GM23338 (cell line): ENCODE results near the gene TRIM44. TPM values are rescaled to one million over a fixed set of nuclear protein-coding genes. Genes with fewer than 3 reads are reported as not detected.

Experiments
- ATAC-seq: fragments of 200-7000 bp; cut with Tn5 transposase; 3 replicates; pipeline ENCODE4 v1.9.1; 2020
- DNase-seq: peaks from one replicate; pipeline ENCODE4 v3.0.0-alpha.2; 2015; ENCODE audit warnings: low spot score
- H2AFZ ChIP-seq: fragments of 200-600 bp; sonication (generic); 2 replicates; pipeline ENCODE4 v1.8.0; 2016; ENCODE audit warnings: antibody characterized with exemption, mild to moderate bottlenecking, moderate library complexity
- H3F3A ChIP-seq: fragments of 200-600 bp; sonication (generic); replicated peaks from 2 replicates; pipeline ENCODE4 v1.8.0; 2017; ENCODE audit warnings: antibody characterized with exemption, mixed run types, low read depth
- H3K27ac ChIP-seq: fragments of 200-600 bp; sonication (generic); 2 replicates; pipeline ENCODE4 v1.6.1; 2016; ENCODE audit warnings: low read depth
- H3K27me3 ChIP-seq: fragments of 200-600 bp; sonication (generic); 2 replicates; pipeline ENCODE4 v1.8.0; 2016; ENCODE audit warnings: mild to moderate bottlenecking, mixed run types, moderate library complexity; ENCODE audit not compliant: insufficient read depth
- H3K36me3 ChIP-seq: fragments of 200-600 bp; sonication (generic); 2 replicates; pipeline ENCODE4 v1.8.0; 2016; ENCODE audit warnings: mild to moderate bottlenecking; ENCODE audit not compliant: insufficient read depth
- H3K4me1 ChIP-seq: fragments of 200-600 bp; sonication (generic); 2 replicates; pipeline ENCODE4 v1.8.0; 2016; ENCODE audit warnings: mild to moderate bottlenecking, moderate library complexity; ENCODE audit not compliant: insufficient read depth
- H3K4me2 ChIP-seq: fragments of 200-600 bp; sonication (generic); 2 replicates; pipeline ENCODE4 v1.7.1; 2017; ENCODE audit warnings: mixed run types
- H3K4me3 ChIP-seq: fragments of 200-600 bp; sonication (generic); 2 replicates; pipeline ENCODE4 v1.6.1; 2016; ENCODE audit warnings: mixed run types
- H3K79me2 ChIP-seq: fragments of 200-600 bp; sonication (generic); replicated peaks from 2 replicates; pipeline ENCODE4 v1.8.0; 2017; ENCODE audit warnings: mild to moderate bottlenecking; ENCODE audit not compliant: insufficient read depth
- H3K9me2 ChIP-seq: fragments of 200-600 bp; sonication (generic); 2 replicates; pipeline ENCODE4 v1.8.0; 2017; ENCODE audit not compliant: insufficient read depth
- H4K20me1 ChIP-seq: fragments of 200-600 bp; sonication (generic); replicated peaks from 2 replicates; pipeline ENCODE4 v1.8.0; 2017; ENCODE audit warnings: mild to moderate bottlenecking; ENCODE audit not compliant: insufficient read depth
- H3K27ac Mint-ChIP-seq: 2 replicates; pipeline ENCODE4 v1.8.0; 2020; ENCODE audit warnings: inconsistent platforms, mild to moderate bottlenecking, moderate library complexity, mixed read lengths
- H3K27me3 Mint-ChIP-seq: 3 replicates; pipeline ENCODE4 v1.8.0; 2022; ENCODE audit warnings: low read depth, mild to moderate bottlenecking, moderate library complexity, mixed read lengths, inconsistent platforms; ENCODE audit not compliant: insufficient read depth, poor library complexity
- H3K36me3 Mint-ChIP-seq: 3 replicates; pipeline ENCODE4 v1.8.0; 2021; ENCODE audit warnings: low read depth, mild to moderate bottlenecking, inconsistent platforms, moderate library complexity, mixed read lengths
- H3K4me1 Mint-ChIP-seq: 3 replicates; pipeline ENCODE4 v1.8.0; 2020; ENCODE audit warnings: mild to moderate bottlenecking, inconsistent platforms, mixed read lengths
- H3K4me3 Mint-ChIP-seq: 3 replicates; pipeline ENCODE4 v1.8.0; 2021; ENCODE audit warnings: moderate library complexity, mild to moderate bottlenecking, inconsistent platforms, mixed read lengths
- H3K9me3 Mint-ChIP-seq: 3 replicates; pipeline ENCODE4 v1.8.0; 2020; ENCODE audit warnings: moderate library complexity, mild to moderate bottlenecking, inconsistent platforms, mixed read lengths
- CREB1 ChIP-seq: fragments of 250-450 bp; sonication (Bioruptor Pico); IDR thresholded peaks from 2 replicates; pipeline ENCODE4 v1.5.0; 2020; ENCODE audit warnings: low read depth, mild to moderate bottlenecking, moderate library complexity
- CTCF ChIP-seq, 2 experiments: fragments of 200-600 bp in 1 of 2; sonication (generic) in 1 of 2; conservative IDR thresholded peaks; 2 replicates each; pipeline versions ENCODE4 v1.5.1 to v1.6.1; 2016 to 2017; ENCODE audit warnings: antibody characterized with exemption in 2 of 2, low read depth in 2 of 2, mild to moderate bottlenecking in 2 of 2, moderate library complexity in 1 of 2
- ETS1 ChIP-seq: IDR thresholded peaks from 2 replicates; pipeline ENCODE4 v1.6.1; 2016; ENCODE audit warnings: antibody characterized with exemption
- EZH2 ChIP-seq: fragments of 200-600 bp; sonication (generic); IDR thresholded peaks from one replicate; pipeline ENCODE4 v1.8.0; 2017; ENCODE audit warnings: antibody characterized with exemption, mild to moderate bottlenecking, low read depth; ENCODE audit not compliant: unreplicated experiment
- EZH2phosphoT487 ChIP-seq: fragments of 200-600 bp; sonication (generic); IDR thresholded peaks from one replicate; pipeline ENCODE4 v1.8.1; 2018; ENCODE audit warnings: antibody characterized with exemption; ENCODE audit not compliant: unreplicated experiment
- JUNB ChIP-seq: IDR thresholded peaks from one replicate; pipeline ENCODE4 v1.6.1; 2016; ENCODE audit warnings: antibody characterized with exemption; ENCODE audit not compliant: unreplicated experiment
- NANOG ChIP-seq: IDR thresholded peaks from 2 replicates; pipeline ENCODE4 v1.6.1; 2016; ENCODE audit warnings: antibody characterized with exemption, borderline replicate concordance
- POLR2AphosphoS5 ChIP-seq: IDR thresholded peaks from 2 replicates; pipeline ENCODE4 v1.6.1; 2016; ENCODE audit warnings: antibody characterized with exemption, low read depth
- STAT1 ChIP-seq: IDR thresholded peaks from one replicate; pipeline ENCODE4 v1.6.1; 2016; ENCODE audit warnings: antibody characterized with exemption; ENCODE audit not compliant: unreplicated experiment
- ZNF114 ChIP-seq: fragments of 250-450 bp; sonication (Bioruptor Pico); IDR thresholded peaks from 2 replicates; pipeline ENCODE4 v1.5.0; 2020; ENCODE audit warnings: mild to moderate bottlenecking, moderate library complexity
- ZNF331 ChIP-seq: fragments of 250-450 bp; sonication (Bioruptor Pico); IDR thresholded peaks from 2 replicates; pipeline ENCODE4 v1.5.0; 2020; ENCODE audit warnings: low read depth, mild to moderate bottlenecking, moderate library complexity
- polyA plus RNA-seq: library from polyadenylated mRNA; unstranded; fragments of >200 nt; fragmentation: Nextera tagmentation; extraction: Ambion mirVana; gene quantifications from 2 replicates; pipeline ENCODE4 v1.2.1, GENCODE V29; 2016
- total RNA-seq: library from RNA; depleted of rRNA; stranded (reverse); fragments of >200 nt; shearing (Covaris generic); gene quantifications from 2 replicates; pipeline ENCODE4 v1.2.3, GENCODE V29; 2014
- TF ChIP-seq, protein P1 (sequence below): fragments of 250-450 bp; sonication (Bioruptor Pico); IDR thresholded peaks from 2 replicates; pipeline ENCODE4 v1.5.0; 2020; ENCODE audit warnings: mild to moderate bottlenecking, moderate library complexity
- TF ChIP-seq, protein P2 (sequence below): IDR thresholded peaks from one replicate; pipeline ENCODE4 v1.6.1; 2018; ENCODE audit warnings: antibody characterized with exemption; ENCODE audit not compliant: unreplicated experiment

Gene TRIM44
- total and polyA plus RNA-seq, 2 experiments from 2014 or later = 10.3 to 10.4 TPM

DNA sequence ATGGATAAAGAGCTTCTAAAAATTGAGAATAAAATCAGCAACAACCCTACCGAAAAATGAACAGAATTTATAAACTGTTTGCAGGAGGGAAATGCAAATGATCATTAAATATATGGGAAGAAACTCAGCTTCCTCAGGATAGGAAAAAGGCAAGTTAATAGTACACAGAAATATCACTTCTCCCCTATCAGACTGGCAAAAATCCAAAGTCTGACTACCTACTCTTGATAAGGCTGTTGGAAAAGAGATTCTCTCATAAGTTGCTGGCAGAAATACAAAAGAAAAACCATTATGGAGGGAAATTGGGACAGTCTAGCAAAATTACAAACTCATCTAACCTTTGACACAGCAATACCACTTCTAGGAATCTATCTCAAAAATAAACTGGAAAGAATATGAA lies 180.4 kb downstream of the TRIM44 start:
- no peak for ATAC-seq
- no peaks in the 10 kb centered on the region for H3K4me1 Mint-ChIP-seq
- no peaks in the 10 kb centered on the region for H3K79me2 ChIP-seq

More for the DNA sequence above, 180.4 kb downstream of the TRIM44 start:
- H3K4me1 ChIP-seq = no peaks in the 10 kb centered on the region
- no peak overlapping the region for H3K4me2 ChIP-seq
- no peak for DNase-seq
- H3K4me3 ChIP-seq = no peak overlapping the region
- H2AFZ ChIP-seq = no peak overlapping the region
- no peaks in the 10 kb centered on the region for H3F3A ChIP-seq
- H3K27ac ChIP-seq = no peak overlapping the region
- no peaks in the 10 kb centered on the region for H4K20me1 ChIP-seq
- H3K9me2 ChIP-seq = no peaks in the 10 kb centered on the region; the same call in 1 of the 2 replicates
- no peaks in the 10 kb centered on the region for H3K36me3 ChIP-seq
- peaks cover 3% of the 10 kb centered on the region; the same call in 2 of the 3 replicates for H3K36me3 Mint-ChIP-seq
- TF ChIP-seq EZH2phosphoT487 = no peak
- TF ChIP-seq POLR2AphosphoS5 = no peak
- TF ChIP-seq, protein P1, sequence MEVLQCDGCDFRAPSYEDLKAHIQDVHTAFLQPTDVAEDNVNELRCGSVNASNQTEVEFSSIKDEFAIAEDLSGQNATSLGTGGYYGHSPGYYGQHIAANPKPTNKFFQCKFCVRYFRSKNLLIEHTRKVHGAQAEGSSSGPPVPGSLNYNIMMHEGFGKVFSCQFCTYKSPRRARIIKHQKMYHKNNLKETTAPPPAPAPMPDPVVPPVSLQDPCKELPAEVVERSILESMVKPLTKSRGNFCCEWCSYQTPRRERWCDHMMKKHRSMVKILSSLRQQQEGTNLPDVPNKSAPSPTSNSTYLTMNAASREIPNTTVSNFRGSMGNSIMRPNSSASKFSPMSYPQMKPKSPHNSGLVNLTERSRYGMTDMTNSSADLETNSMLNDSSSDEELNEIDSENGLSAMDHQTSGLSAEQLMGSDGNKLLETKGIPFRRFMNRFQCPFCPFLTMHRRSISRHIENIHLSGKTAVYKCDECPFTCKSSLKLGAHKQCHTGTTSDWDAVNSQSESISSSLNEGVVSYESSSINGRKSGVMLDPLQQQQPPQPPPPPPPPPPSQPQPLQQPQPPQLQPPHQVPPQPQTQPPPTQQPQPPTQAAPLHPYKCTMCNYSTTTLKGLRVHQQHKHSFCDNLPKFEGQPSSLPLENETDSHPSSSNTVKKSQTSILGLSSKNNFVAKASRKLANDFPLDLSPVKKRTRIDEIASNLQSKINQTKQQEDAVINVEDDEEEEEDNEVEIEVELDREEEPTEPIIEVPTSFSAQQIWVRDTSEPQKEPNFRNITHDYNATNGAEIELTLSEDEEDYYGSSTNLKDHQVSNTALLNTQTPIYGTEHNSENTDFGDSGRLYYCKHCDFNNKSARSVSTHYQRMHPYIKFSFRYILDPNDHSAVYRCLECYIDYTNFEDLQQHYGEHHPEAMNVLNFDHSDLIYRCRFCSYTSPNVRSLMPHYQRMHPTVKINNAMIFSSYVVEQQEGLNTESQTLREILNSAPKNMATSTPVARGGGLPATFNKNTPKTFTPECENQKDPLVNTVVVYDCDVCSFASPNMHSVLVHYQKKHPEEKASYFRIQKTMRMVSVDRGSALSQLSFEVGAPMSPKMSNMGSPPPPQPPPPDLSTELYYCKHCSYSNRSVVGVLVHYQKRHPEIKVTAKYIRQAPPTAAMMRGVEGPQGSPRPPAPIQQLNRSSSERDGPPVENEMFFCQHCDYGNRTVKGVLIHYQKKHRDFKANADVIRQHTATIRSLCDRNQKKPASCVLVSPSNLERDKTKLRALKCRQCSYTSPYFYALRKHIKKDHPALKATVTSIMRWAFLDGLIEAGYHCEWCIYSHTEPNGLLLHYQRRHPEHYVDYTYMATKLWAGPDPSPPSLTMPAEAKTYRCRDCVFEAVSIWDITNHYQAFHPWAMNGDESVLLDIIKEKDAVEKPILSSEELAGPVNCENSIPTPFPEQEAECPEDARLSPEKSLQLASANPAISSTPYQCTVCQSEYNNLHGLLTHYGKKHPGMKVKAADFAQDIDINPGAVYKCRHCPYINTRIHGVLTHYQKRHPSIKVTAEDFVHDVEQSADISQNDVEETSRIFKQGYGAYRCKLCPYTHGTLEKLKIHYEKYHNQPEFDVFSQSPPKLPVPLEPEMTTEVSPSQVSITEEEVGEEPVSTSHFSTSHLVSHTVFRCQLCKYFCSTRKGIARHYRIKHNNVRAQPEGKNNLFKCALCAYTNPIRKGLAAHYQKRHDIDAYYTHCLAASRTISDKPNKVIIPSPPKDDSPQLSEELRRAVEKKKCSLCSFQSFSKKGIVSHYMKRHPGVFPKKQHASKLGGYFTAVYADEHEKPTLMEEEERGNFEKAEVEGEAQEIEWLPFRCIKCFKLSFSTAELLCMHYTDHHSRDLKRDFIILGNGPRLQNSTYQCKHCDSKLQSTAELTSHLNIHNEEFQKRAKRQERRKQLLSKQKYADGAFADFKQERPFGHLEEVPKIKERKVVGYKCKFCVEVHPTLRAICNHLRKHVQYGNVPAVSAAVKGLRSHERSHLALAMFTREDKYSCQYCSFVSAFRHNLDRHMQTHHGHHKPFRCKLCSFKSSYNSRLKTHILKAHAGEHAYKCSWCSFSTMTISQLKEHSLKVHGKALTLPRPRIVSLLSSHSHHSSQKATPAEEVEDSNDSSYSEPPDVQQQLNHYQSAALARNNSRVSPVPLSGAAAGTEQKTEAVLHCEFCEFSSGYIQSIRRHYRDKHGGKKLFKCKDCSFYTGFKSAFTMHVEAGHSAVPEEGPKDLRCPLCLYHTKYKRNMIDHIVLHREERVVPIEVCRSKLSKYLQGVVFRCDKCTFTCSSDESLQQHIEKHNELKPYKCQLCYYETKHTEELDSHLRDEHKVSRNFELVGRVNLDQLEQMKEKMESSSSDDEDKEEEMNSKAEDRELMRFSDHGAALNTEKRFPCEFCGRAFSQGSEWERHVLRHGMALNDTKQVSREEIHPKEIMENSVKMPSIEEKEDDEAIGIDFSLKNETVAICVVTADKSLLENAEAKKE = no peak
- no peak for TF ChIP-seq CTCF (conservative IDR thresholded peaks at IDR 0.05; ENCODE audit: low read depth in 2 of 2)
- TF ChIP-seq ZNF114 (CRISPR knock-in tag) = no peak
- TF ChIP-seq CREB1 (CRISPR knock-in tag) = no peak
- TF ChIP-seq ZNF331 (CRISPR knock-in tag) = no peak
- no peak for TF ChIP-seq JUNB
- no peak for TF ChIP-seq ETS1
- TF ChIP-seq EZH2 = no peak
- TF ChIP-seq NANOG = no peak
- TF ChIP-seq STAT1 = no peak
- TF ChIP-seq, protein P2, sequence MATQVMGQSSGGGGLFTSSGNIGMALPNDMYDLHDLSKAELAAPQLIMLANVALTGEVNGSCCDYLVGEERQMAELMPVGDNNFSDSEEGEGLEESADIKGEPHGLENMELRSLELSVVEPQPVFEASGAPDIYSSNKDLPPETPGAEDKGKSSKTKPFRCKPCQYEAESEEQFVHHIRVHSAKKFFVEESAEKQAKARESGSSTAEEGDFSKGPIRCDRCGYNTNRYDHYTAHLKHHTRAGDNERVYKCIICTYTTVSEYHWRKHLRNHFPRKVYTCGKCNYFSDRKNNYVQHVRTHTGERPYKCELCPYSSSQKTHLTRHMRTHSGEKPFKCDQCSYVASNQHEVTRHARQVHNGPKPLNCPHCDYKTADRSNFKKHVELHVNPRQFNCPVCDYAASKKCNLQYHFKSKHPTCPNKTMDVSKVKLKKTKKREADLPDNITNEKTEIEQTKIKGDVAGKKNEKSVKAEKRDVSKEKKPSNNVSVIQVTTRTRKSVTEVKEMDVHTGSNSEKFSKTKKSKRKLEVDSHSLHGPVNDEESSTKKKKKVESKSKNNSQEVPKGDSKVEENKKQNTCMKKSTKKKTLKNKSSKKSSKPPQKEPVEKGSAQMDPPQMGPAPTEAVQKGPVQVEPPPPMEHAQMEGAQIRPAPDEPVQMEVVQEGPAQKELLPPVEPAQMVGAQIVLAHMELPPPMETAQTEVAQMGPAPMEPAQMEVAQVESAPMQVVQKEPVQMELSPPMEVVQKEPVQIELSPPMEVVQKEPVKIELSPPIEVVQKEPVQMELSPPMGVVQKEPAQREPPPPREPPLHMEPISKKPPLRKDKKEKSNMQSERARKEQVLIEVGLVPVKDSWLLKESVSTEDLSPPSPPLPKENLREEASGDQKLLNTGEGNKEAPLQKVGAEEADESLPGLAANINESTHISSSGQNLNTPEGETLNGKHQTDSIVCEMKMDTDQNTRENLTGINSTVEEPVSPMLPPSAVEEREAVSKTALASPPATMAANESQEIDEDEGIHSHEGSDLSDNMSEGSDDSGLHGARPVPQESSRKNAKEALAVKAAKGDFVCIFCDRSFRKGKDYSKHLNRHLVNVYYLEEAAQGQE = no peak
- no peaks in the 10 kb centered on the region for H3K27me3 Mint-ChIP-seq
- peaks cover 3% of the 10 kb centered on the region; the same call in 2 of the 3 replicates for H3K9me3 Mint-ChIP-seq
- H3K27ac Mint-ChIP-seq = no peak overlapping the region
- H3K27me3 ChIP-seq = no peaks in the 10 kb centered on the region
- H3K4me3 Mint-ChIP-seq = no peak overlapping the region
